ENCODE results near the gene CARD10. TPM values are rescaled to one million over a fixed set of nuclear protein-coding genes. Genes with fewer than 3 reads are reported as not detected.

CARD10 gene
- total RNA-seq, 1 donor from 2014 or later: 2.7 TPM

DNA sequence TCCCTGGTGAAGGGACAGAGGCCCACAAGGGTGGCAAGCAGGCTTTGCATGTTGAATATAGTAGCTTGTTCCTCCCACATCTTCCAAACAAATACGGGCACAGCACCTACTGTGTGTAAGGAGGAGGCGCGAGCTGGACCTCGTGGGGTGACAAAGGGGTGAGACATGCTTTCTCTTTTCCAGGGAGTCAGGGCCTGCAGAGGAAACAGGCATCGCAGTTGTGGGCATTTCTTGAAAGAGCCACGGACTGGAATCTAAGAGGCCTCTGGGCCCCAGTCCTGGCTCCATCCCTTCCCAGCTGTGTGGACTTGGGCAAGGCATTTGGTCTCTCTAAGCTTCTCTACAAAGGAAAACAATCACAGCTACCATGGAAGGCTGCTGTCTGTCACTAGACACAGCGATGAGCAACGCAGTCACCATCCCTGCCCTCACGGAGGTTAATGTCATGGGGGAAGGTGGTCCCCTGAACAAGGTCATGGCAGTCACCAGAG, 28.1 kb upstream of the CARD10 start:
- Mint-ChIP-seq H3K4me1 (ENCODE audit: low read depth, unreplicated experiment) (peaks cover 9% of the 10 kb centered on the region), H3K9me3 (ENCODE audit: unreplicated experiment) (peaks cover 9% of the 10 kb centered on the region), H3K4me3 (ENCODE audit: unreplicated experiment) (no peak overlapping the region), H3K27ac (ENCODE audit: unreplicated experiment) (no peak overlapping the region), H3K27me3 (ENCODE audit: unreplicated experiment) (peaks cover 5% of the 10 kb centered on the region), H3K36me3 (ENCODE audit: unreplicated experiment) (no peaks in the 10 kb centered on the region)
- no peak for DNase-seq
- TF ChIP-seq, protein P1, sequence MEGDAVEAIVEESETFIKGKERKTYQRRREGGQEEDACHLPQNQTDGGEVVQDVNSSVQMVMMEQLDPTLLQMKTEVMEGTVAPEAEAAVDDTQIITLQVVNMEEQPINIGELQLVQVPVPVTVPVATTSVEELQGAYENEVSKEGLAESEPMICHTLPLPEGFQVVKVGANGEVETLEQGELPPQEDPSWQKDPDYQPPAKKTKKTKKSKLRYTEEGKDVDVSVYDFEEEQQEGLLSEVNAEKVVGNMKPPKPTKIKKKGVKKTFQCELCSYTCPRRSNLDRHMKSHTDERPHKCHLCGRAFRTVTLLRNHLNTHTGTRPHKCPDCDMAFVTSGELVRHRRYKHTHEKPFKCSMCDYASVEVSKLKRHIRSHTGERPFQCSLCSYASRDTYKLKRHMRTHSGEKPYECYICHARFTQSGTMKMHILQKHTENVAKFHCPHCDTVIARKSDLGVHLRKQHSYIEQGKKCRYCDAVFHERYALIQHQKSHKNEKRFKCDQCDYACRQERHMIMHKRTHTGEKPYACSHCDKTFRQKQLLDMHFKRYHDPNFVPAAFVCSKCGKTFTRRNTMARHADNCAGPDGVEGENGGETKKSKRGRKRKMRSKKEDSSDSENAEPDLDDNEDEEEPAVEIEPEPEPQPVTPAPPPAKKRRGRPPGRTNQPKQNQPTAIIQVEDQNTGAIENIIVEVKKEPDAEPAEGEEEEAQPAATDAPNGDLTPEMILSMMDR (IDR thresholded peaks at IDR 0.05; ENCODE audit: partially characterized antibody, unreplicated experiment): no peak

DNA sequence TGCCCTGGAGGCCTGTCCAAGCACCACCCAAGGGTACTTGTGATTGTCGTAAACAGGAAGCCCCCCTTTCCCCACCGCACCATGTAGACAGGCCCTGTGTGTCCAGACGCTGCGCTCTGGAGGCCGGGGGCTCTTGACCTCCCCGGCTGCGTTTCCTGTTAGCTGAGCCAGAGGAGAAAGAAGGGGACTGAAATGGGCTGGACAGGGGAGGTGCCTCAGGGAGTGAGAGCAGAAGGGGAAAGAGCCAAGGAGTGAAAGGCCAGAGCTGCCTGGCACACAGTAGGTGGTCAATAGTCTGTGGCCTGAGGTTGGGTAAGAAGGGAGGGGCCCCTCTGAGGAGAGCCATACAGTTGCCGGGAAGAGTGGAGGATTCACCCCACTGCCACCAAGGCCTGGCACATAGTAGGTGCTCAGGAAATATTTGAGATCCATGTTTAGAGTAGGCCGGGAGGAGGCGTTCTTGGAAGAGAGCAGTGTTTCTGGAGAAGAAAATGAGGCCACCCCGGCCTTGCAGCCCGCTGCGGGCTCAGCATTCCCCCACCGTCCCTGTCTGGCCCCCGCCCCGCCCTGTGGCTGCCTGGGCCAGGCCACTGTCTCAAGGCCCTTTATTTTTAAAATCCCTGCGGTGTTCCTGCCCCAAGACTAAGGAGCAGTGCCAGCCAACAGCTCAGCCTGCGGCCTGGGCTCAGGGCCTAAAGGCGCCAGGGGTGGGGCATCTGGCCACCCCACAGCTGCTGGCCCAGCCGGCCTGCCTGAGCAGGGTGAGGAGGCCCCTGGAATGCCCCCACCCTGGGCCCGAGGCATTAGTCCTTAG, 27.4 kb upstream of the CARD10 start:
- Mint-ChIP-seq H3K9me3 (ENCODE audit: unreplicated experiment) (peaks cover 9% of the 10 kb centered on the region), H3K27ac (ENCODE audit: unreplicated experiment) (no peak overlapping the region), H3K36me3 (ENCODE audit: unreplicated experiment) (no peaks in the 10 kb centered on the region), H3K27me3 (ENCODE audit: unreplicated experiment) (peaks cover 5% of the 10 kb centered on the region), H3K4me1 (ENCODE audit: low read depth, unreplicated experiment) (peaks cover 12% of the 10 kb centered on the region), H3K4me3 (ENCODE audit: unreplicated experiment) (no peak overlapping the region)
- TF ChIP-seq, protein P1 (IDR thresholded peaks at IDR 0.05; ENCODE audit: partially characterized antibody, unreplicated experiment): no peak
- no peak for DNase-seq

DNA sequence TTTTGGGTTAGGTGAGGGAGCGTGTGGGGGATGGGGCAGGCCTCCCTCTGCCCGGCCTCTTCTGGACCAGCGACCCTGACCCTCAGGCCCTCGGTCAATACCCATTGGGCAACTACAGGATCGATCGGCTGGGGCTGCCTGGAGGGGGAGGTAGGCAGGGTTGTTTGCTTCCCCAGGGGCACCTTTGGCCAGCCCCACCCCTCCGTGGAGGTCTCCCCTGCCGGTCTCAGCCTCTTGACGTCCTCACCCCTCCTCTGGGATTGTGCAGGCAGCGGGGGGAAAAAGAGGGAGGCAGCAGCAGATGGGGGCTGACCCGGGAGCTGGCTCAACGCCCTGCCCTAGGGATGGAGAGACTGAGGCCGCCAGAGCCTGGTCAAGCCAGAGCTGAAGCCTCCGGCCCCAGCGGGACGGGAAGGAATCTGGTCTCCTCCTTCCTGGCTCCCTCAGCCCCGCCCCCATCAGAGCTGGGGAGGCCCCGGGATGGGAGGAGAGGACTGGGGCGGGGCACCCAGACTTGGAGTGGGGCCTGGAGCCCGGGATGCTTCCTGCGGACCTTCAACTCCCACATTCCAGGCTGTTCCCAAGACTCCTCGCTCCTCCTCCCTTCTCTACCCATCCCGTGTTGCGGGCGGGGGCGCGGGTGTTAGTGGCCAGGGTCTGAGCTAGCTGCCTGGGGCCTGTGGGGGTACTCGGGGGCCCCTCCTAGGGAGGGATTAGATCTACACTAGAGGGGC, 26.7 kb upstream of the CARD10 start:
- TF ChIP-seq, protein P1 (IDR thresholded peaks at IDR 0.05; ENCODE audit: partially characterized antibody, unreplicated experiment): no peak
- peaks cover 4% of the 10 kb centered on the region for H3K9me3 Mint-ChIP-seq (ENCODE audit: unreplicated experiment)
- no peak overlapping the region for H3K4me3 Mint-ChIP-seq (ENCODE audit: unreplicated experiment)
- no peaks in the 10 kb centered on the region for H3K36me3 Mint-ChIP-seq (ENCODE audit: unreplicated experiment)
- peak; percentile 50 for DNase-seq
- peaks cover 9% of the 10 kb centered on the region for H3K4me1 Mint-ChIP-seq (ENCODE audit: low read depth, unreplicated experiment)
- peaks cover 5% of the 10 kb centered on the region for H3K27me3 Mint-ChIP-seq (ENCODE audit: unreplicated experiment)
- H3K27ac Mint-ChIP-seq (ENCODE audit: unreplicated experiment): no peak overlapping the region

DNA sequence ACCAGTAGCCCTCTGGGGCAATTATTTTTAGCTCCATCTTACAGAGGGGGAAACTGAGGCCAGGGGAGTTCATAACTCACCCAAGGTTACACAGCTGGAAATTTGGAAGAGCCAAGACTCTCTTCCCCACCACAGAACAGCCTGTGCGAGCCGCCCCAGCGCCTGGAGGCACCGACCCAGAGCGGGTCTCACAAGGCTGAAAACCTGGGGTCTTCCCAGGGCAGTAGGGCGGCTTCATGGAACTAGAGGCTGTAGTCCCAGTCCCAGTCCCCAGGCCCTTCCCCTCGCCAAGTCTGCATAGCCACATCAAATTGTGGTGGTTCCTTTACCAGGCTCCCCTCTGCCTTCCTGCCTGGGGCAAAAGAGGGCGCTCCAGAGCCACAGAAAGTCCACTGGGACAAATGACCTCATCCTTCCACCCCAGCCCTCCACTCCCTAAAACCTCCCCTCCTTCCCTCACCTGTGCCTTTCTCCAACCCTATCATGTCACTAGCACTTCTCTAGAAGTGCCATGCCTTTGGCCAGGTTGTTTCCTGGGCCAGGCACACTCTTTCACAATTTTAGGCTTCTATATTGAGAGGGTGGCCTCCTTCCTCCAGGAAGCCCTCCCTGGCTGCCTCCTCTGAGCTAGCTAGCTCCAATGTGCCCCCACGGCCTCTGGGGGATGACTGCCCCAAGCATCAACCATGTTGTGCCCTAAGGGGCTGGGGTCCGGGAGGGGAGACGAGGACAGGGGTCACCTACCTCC, 25.9 kb upstream of the CARD10 start:
- Mint-ChIP-seq H3K9me3 (ENCODE audit: unreplicated experiment) (peaks cover 4% of the 10 kb centered on the region), H3K4me1 (ENCODE audit: low read depth, unreplicated experiment) (peaks cover 9% of the 10 kb centered on the region), H3K27me3 (ENCODE audit: unreplicated experiment) (peaks cover 7% of the 10 kb centered on the region), H3K4me3 (ENCODE audit: unreplicated experiment) (no peak overlapping the region), H3K36me3 (ENCODE audit: unreplicated experiment) (no peaks in the 10 kb centered on the region), H3K27ac (ENCODE audit: unreplicated experiment) (no peak overlapping the region)
- DNase-seq: peak; percentile 73
- TF ChIP-seq, protein P1 (IDR thresholded peaks at IDR 0.05; ENCODE audit: partially characterized antibody, unreplicated experiment): peak; percentile 38

Measured in glutamatergic neuron (in vitro differentiated cells).